HG03175 (cell line): ENCODE data around the gene COG5.

Experiments used
- ATAC-seq: cut with Tn5 transposase; IDR thresholded peaks from one replicate; pipeline ENCODE4 v1.9.1; 2021; ENCODE audit warnings: mild to moderate bottlenecking, moderate library complexity; ENCODE audit not compliant: unreplicated experiment

Gene COG5

GRCh38 chr7:107396990-107397389 is 166.7 kb downstream of the COG5 start:
- ATAC-seq = no peak

- ATAC-seq = no peak
Observed at GRCh38 chr7:107396081-107396480, 167.6 kb downstream of the COG5 start.

- no peak for ATAC-seq
Observed at GRCh38 chr7:107394831-107395230, 168.9 kb downstream of the COG5 start.

- ATAC-seq = no peak
Observed at GRCh38 chr7:107394276-107394675, 169.4 kb downstream of the COG5 start.

- no peak for ATAC-seq
Observed at GRCh38 chr7:107392830-107393229, 170.9 kb downstream of the COG5 start.

- no peak for ATAC-seq
Observed at GRCh38 chr7:107390916-107391315, 172.8 kb downstream of the COG5 start.

GRCh38 chr7:107388604-107389003 is 175.1 kb downstream of the COG5 start:
- no peak for ATAC-seq

GRCh38 chr7:107387573-107388219 is 176.0 kb downstream of the COG5 start:
- no peak for ATAC-seq

- no peak for ATAC-seq
Observed at GRCh38 chr7:107387128-107387527, 176.6 kb downstream of the COG5 start.

GRCh38 chr7:107386548-107387102 is 177.1 kb downstream of the COG5 start:
- ATAC-seq = no peak

- no peak for ATAC-seq
Observed at GRCh38 chr7:107384025-107384424, 179.7 kb downstream of the COG5 start.

- ATAC-seq = no peak
Observed at GRCh38 chr7:107383203-107383602, 180.5 kb downstream of the COG5 start.

- no peak for ATAC-seq
Observed at GRCh38 chr7:107381453-107381852, 182.3 kb downstream of the COG5 start.

GRCh38 chr7:107373354-107373753 is 190.4 kb downstream of the COG5 start:
- no peak for ATAC-seq

- ATAC-seq = no peak
Observed at GRCh38 chr7:107372298-107372697, 191.4 kb downstream of the COG5 start.

GRCh38 chr7:107370816-107371215 is 192.9 kb downstream of the COG5 start:
- no peak for ATAC-seq

GRCh38 chr7:107364787-107365186 is 198.9 kb downstream of the COG5 start:
- no peak for ATAC-seq

- no peak for ATAC-seq
Observed at GRCh38 chr7:107359520-107360316, 204.0 kb downstream of the COG5 start.

- no peak for ATAC-seq
Observed at GRCh38 chr7:107355616-107356015, 208.1 kb downstream of the COG5 start.

GRCh38 chr7:107354640-107355039 is 209.1 kb downstream of the COG5 start:
- no peak for ATAC-seq

- no peak for ATAC-seq
Observed at GRCh38 chr7:107353701-107354100, 210.0 kb downstream of the COG5 start.

- ATAC-seq = no peak
Observed at GRCh38 chr7:107345898-107346297, 217.8 kb downstream of the COG5 start.
